GM12878 (cell line): ENCODE results near the gene OLFM2. TPM values are rescaled to one million over a fixed set of nuclear protein-coding genes. Genes with fewer than 3 reads are reported as not detected.
A peak's percentile ranks its signal among the peaks of the same experiment; 100 is the strongest.

Experiments
- ASH2L ChIP-seq: fragments of 300-600, 200-600 bp; sonication (generic); IDR thresholded peaks from 2 replicates; pipeline ENCODE4 v1.6.1; 2017; ENCODE audit warnings: low read depth, mild to moderate bottlenecking, borderline replicate concordance
- BCLAF1 ChIP-seq: fragments of 450-650 bp; IDR thresholded peaks from 2 replicates; pipeline ENCODE4 v1.6.1; 2017; ENCODE audit warnings: antibody characterized with exemption, mild to moderate bottlenecking, moderate library complexity
- ESRRA ChIP-seq: IDR thresholded peaks from 2 replicates; pipeline ENCODE4 v1.6.1; 2012; ENCODE audit warnings: mild to moderate bottlenecking, low read length, improper control_type of control experiment
- FOS ChIP-seq: IDR thresholded peaks from 3 replicates; pipeline ENCODE4 v1.6.1; 2011; ENCODE audit warnings: borderline replicate concordance; ENCODE audit not compliant: insufficient read length; ENCODE audit errors: extremely low read depth
- FOXK2 ChIP-seq: fragments of 450-650 bp; IDR thresholded peaks from 2 replicates; pipeline ENCODE4 v1.6.1; 2017; ENCODE audit warnings: mild to moderate bottlenecking, moderate library complexity
- IKZF2 ChIP-seq, 2 experiments: fragments of 450-650 bp; IDR thresholded peaks; 2 replicates each; pipeline ENCODE4 v1.6.1; 2017; ENCODE audit warnings: mild to moderate bottlenecking in 2 of 2, moderate library complexity in 2 of 2
- PAX8 ChIP-seq: fragments of 450-650 bp; IDR thresholded peaks from 2 replicates; pipeline ENCODE4 v1.6.1; 2017; ENCODE audit warnings: mild to moderate bottlenecking, moderate library complexity
- PKNOX1 ChIP-seq: fragments of 450-650 bp; IDR thresholded peaks from 2 replicates; pipeline ENCODE4 v1.6.1; 2016; ENCODE audit warnings: mild to moderate bottlenecking
- RAD21 ChIP-seq: IDR thresholded peaks from 2 replicates; pipeline ENCODE4 v1.6.1; 2011; ENCODE audit warnings: mild to moderate bottlenecking, low read depth, low read length, moderate library complexity; ENCODE audit not compliant: insufficient read depth
- SMC3 ChIP-seq: IDR thresholded peaks from 2 replicates; pipeline ENCODE4 v1.6.1; 2011; ENCODE audit warnings: low read length, improper control_type of control experiment, borderline replicate concordance
- TBL1XR1 ChIP-seq: IDR thresholded peaks from 2 replicates; pipeline ENCODE4 v1.6.1; 2012; ENCODE audit warnings: low read depth, low read length, improper control_type of control experiment
- USF1 ChIP-seq: IDR thresholded peaks from 2 replicates; pipeline ENCODE4 v1.6.1; 2011; ENCODE audit warnings: borderline replicate concordance, low read depth, mild to moderate bottlenecking, moderate library complexity, mixed read lengths, low read length; ENCODE audit not compliant: insufficient read depth; ENCODE audit errors: extremely low read length
- polyA plus RNA-seq, 11 experiments: library from polyadenylated mRNA; depleted of rRNA in 4 of 11; unstranded in 6 of 11; stranded (reverse) in 5 of 11; fragments of >200 nt; fragmentation: Nextera tagmentation in 4 of 11; fragmentation: Illumina TruSeq in 1 of 11; extraction: Ambion mirVana in 4 of 11; extraction: Trizol in 1 of 11; gene quantifications; 1 replicate in 1 of 11; 2 replicates in 10 of 11; pipeline versions ENCODE4 v1.2.1 to v1.2.3, GENCODE V29; 2011 to 2016; ENCODE audit warnings: inconsistent platforms in 2 of 11, missing spikeins in 2 of 11, low read depth in 1 of 11
- total RNA-seq, 4 experiments: library from RNA; depleted of rRNA in 3 of 4; stranded (reverse); fragments of >200 nt in 3 of 4; fragmentation: Illumina TruSeq in 1 of 4; extraction: Trizol in 1 of 4; gene quantifications; 2 replicates each; pipeline versions ENCODE4 v1.2.1 to v1.2.3, GENCODE V29; 2013 to 2021

OLFM2 gene
- total and polyA plus RNA-seq, 10 of the 15 experiments (the other 5 are each of a cell fraction or from before 2014, with no cell fraction given): 0.07 to 3.5 (median 0.27) TPM; not detected in 5

- no peak for TF ChIP-seq ASH2L
- no peak for TF ChIP-seq PAX8
- TF ChIP-seq BCLAF1: no peak
- peak; percentile 29 for TF ChIP-seq USF1
- TF ChIP-seq RAD21: no peak
- TF ChIP-seq IKZF2 (IDR thresholded peaks at IDR 0.05): no peak
- no peak for TF ChIP-seq PKNOX1
- TF ChIP-seq FOXK2: no peak
- TF ChIP-seq SMC3: no peak
- no peak for TF ChIP-seq FOS
- no peak for TF ChIP-seq ESRRA
- no peak for TF ChIP-seq TBL1XR1
Measured at GRCh38 chr19:9808855-9809824, 127.2 kb downstream of the OLFM2 start (continued).
